Measurements from ENCODE around the gene NOTUM.

Gene NOTUM

GRCh38 chr17:81966343-81967243 lies 5.6 kb upstream of the NOTUM start:
- TF ChIP-seq, protein P1, sequence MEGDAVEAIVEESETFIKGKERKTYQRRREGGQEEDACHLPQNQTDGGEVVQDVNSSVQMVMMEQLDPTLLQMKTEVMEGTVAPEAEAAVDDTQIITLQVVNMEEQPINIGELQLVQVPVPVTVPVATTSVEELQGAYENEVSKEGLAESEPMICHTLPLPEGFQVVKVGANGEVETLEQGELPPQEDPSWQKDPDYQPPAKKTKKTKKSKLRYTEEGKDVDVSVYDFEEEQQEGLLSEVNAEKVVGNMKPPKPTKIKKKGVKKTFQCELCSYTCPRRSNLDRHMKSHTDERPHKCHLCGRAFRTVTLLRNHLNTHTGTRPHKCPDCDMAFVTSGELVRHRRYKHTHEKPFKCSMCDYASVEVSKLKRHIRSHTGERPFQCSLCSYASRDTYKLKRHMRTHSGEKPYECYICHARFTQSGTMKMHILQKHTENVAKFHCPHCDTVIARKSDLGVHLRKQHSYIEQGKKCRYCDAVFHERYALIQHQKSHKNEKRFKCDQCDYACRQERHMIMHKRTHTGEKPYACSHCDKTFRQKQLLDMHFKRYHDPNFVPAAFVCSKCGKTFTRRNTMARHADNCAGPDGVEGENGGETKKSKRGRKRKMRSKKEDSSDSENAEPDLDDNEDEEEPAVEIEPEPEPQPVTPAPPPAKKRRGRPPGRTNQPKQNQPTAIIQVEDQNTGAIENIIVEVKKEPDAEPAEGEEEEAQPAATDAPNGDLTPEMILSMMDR (IDR thresholded peaks at IDR 0.05; ENCODE audit: low read depth, low read length, missing control alignments), result no peak
- DNase-seq (ENCODE audit: extremely low read depth, low read depth), result no peak
- no peak overlapping the region for H3K4me3 ChIP-seq (replicated peaks; ENCODE audit: low read depth, low read length)

DNA sequence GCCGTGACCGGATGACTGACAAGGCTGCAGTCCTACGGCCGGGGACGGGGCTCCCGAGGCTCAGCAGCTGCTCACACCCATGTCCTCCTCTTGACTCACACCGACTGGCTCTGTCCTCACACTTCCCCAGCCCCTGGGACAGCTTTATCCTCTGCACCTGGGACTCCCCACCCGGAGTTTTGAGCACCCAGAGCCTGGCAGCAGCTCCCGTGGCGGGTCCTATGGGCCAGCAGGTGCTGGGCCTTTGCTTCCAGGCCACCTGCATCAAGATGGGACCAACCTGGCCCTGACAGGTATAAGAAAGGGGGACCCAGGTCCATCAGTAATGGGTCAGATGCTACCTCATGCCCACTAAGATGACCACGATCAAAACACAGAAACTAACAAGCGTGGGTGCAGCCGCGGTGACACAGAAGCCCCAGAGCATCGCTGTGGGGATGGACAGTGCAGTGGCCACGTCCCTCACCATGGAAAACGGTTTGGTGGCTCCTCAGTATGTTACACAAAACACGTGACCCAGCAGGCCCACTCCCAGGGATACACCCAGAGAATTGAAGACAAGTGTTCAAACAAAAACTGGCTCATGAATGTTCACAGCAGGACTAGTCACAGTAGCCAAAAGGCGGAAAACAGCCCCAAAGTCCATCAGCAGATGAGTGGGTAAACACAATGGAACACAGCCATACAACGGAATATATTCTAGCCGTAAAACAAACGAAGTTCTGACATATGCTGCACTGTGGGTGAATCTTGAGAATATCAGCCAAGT lies 3.3 kb upstream of the NOTUM start:
- TF ChIP-seq, protein P1 (IDR thresholded peaks at IDR 0.05; ENCODE audit: low read depth, low read length, missing control alignments), result no peak
- no peak overlapping the region for H3K4me3 ChIP-seq (replicated peaks; ENCODE audit: low read depth, low read length)
- DNase-seq (ENCODE audit: extremely low read depth, low read depth), result no peak

DNA sequence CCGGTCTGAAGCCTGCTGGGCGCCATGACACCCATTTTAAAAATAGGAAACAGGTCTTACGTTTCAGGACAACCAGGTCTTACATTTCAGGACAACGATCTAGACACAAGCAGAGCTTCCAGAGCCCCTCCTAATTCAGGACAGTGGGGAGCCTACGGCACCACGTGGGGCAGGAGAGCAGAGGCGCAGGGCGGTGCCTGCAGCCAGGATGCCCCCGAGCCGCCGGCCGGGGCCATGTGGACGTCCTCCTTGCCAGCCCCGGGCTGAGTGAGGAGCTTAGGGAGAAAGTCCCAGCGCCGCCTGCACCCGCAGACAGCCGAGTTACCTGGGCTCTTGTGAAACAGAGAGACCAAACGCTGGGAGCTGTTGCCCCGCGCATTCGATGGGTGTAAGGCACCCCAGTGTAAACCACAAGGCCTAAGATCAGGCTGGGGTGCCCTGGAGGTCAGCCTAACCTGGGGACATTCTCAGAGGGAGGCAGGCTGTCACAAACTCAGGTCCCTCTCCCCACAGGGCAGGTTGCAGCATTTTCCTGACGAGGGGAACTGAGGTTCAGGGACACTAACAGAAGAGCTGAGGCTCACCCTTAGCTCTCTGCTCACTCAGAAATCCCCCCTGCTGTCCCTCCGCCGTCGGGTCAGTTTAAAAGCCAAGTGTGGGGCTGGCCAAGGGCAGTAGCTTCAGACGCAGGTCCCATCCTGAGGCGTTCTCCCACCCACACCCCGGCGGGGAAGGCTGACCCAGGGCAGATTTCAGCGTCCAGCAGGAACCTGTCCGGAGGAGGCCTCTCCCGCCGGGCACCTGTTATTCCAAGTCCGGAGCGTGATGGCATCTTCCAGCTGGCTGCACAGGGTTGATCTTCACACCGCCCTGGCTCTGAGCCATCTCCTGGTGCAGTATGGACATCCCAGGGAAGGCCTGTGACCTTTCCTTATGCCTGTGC lies 1.8 kb upstream of the NOTUM start:
- no peak overlapping the region for H3K4me3 ChIP-seq (replicated peaks; ENCODE audit: low read depth, low read length)
- DNase-seq (ENCODE audit: extremely low read depth, low read depth), result no peak

DNA sequence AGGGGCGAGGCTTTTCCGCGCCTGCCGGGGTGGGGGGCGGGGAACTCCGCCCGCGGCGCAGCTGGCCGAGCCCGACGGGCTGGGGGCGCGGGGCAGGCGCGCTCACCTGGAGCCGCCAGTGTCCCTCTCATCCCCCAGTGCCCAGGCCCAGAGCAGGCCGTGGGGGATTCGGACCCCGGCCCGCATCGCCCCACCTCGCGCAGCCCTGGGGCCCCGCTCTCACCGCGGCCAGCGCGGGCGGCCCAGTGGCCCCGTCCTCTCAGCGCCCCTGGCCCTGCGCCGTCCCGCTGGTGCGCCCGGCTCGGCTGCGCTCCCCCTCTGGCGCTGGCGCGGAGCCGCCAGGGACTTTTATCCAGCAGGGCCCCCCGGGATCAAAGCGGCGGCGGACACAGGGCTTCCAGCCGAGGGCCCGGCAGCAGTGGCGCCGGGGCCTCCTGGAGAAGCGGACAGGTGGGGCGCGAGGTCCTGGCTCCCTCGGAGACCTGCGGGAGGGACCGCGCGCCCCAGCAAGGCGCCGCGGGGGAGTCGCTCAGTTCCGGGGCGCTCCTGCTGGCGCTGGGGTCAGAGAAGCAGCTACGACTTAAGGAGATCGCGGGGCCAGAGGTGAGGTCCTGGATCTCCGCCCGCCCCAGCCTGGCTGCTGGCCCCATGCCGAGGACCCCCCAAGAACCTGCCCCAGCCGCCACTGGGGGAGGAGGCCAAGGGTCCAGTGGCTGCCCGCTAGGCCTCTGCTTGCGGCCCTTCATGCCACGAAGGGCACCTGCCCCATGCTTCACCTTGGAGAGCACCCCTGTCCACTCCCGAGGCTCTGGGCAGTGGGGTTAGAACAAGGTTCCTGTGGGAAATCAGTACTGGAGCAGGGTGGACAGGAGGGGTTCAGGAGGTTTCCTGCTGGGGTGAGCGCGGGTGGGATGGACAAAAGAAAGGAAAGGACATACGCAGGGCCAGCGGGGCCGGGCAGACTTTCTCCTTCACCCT lies 823 bp upstream of the NOTUM start:
- TF ChIP-seq, protein P1 (IDR thresholded peaks at IDR 0.05; ENCODE audit: low read depth, low read length, missing control alignments), result no peak
- DNase-seq (ENCODE audit: extremely low read depth, low read depth), result no peak
- H3K4me3 ChIP-seq (replicated peaks; ENCODE audit: low read depth, low read length), result no peak overlapping the region

More for the DNA sequence above, 1.8 kb upstream of the NOTUM start:
- TF ChIP-seq, protein P1 (IDR thresholded peaks at IDR 0.05; ENCODE audit: low read depth, low read length, missing control alignments), result no peak

DNA sequence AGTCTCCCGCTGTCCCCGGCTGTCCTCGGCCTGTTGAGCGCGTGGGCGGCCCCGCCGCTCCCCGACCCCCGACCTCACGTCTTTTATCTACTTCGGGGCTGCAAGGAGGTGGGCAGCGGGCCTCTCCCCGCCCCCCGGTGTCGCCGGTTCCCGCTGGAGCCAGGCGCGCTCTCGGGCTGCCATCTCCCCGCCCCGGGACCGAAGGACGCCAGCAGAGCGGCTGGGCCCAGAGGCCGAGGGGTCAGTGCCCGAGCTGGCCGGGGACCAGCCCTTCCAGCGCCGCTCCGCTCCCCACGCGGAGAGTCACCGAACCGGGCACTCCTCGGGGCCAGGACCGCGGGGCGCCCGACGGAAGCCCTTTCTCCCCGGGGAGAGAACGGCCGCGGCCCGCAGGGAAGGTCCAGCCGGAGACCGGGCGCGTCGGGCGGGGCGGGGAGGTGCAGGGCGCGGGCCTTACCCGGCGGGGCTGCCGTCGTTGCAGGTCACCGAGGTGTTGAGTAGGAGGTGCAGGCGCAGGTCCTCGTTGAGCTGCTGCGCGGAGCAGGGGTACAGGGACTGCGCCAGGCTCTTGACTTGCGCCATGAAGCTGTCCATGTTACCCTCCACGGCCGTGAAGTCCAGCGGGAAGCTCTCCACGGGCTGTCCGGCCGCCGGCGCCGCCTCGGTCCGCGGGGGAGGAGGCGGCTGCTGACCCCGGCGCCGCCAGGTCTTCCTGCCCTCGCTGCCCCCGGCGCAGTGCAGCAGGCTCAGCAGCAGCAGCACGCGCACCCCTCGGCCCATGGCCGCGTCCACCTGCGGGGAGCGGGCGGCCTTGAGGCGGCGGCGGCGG lies 643 bp downstream of the NOTUM start:
- DNase-seq (ENCODE audit: extremely low read depth, low read depth), result no peak
- H3K4me3 ChIP-seq (replicated peaks; ENCODE audit: low read depth, low read length), result no peak overlapping the region
- TF ChIP-seq, protein P1 (IDR thresholded peaks at IDR 0.05; ENCODE audit: low read depth, low read length, missing control alignments), result no peak

Measured in HFF-Myc (cell line).